ENCODE results near the gene RNPEPL1. TPM values are rescaled to one million over a fixed set of nuclear protein-coding genes. Genes with fewer than 3 reads are reported as not detected.
A peak's percentile ranks its signal among the peaks of the same experiment; 100 is the strongest.

The RNPEPL1 gene
- total RNA-seq, 3 donors from 2014 or later = 76.4 to 119 (median 76.9) TPM

DNA sequence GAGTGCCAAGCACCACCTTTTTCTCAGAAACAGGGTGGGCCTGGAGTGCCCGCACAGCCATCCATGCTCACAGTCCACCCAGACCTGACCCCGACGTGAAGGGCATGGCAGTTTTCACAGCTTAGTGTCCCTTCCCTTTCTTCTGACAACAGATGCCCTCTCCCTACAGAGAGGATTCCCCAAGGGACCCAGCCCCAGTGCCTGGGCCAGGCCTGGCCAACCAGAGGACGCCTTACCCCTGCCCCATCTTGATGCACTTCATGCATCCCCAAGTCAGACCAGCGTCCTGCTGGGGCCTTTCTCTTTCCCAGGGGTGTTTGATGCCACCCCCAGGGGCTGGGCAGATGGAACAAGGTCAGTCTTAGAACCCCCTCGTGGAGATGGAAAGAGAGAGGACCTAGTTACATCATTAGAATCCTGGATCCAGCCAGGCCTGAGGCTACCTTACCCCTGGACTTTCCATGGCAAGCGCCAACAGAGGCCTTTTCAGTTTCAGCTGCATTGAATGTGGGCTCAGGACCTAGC, 14.3 kb upstream of the RNPEPL1 start:
- intact Hi-C loops (cut with DNase I, micrococcal nuclease) = no loop called here
- Histone ChIP-seq H3K4me3 (no peak overlapping the region), H3K36me3 (ENCODE audit: low read depth) (no peaks in the 10 kb centered on the region), H3K4me1 (ENCODE audit: low read depth) (peaks cover 16% of the 10 kb centered on the region), H3K9me3 (no peaks in the 10 kb centered on the region)
- TF ChIP-seq, protein P1, sequence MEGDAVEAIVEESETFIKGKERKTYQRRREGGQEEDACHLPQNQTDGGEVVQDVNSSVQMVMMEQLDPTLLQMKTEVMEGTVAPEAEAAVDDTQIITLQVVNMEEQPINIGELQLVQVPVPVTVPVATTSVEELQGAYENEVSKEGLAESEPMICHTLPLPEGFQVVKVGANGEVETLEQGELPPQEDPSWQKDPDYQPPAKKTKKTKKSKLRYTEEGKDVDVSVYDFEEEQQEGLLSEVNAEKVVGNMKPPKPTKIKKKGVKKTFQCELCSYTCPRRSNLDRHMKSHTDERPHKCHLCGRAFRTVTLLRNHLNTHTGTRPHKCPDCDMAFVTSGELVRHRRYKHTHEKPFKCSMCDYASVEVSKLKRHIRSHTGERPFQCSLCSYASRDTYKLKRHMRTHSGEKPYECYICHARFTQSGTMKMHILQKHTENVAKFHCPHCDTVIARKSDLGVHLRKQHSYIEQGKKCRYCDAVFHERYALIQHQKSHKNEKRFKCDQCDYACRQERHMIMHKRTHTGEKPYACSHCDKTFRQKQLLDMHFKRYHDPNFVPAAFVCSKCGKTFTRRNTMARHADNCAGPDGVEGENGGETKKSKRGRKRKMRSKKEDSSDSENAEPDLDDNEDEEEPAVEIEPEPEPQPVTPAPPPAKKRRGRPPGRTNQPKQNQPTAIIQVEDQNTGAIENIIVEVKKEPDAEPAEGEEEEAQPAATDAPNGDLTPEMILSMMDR (IDR thresholded peaks at IDR 0.05) = no peak
- ATAC-seq (no peak), DNase-seq (no peak)

DNA sequence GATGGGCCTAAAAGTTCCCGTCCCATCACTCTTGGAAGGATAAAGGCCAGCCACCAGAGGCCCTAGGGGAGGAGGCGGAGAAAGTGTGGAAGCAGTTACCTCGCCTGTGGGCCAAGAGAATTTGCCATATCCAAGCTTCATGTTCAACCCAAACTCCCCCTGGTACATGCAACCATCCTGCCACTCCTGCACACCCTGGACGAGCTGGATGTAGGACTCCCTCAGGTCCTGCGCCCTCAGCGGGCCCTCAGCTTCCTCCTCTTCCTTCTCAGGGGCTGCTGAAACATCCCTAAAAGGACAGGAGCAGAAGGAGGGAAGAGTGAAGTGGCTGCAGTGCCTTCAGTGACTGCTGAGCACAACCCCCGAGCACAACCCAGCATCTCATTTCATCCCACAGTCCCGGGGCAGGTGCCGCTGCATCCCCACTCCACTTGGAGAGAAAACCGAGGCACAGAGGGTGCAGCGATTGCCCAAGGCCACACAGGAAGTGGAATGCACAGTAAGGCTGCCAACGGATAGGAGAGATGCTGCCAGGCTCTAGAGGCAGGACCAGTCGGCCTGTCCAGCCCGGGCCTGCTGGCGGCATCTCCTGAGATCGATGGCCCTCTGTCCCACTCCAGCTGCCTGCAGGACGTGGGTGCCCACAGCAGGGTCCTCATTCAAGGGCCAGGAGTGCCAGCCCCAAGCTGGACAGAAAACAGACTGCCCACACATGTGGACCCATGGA, 13.4 kb upstream of the RNPEPL1 start:
- Histone ChIP-seq H3K4me3 (no peak overlapping the region), H3K4me1 (ENCODE audit: low read depth) (peaks cover 25% of the 10 kb centered on the region), H3K9me3 (no peaks in the 10 kb centered on the region), H3K36me3 (ENCODE audit: low read depth) (no peaks in the 10 kb centered on the region)
- DNase-seq (no peak), ATAC-seq (no peak)
- TF ChIP-seq, protein P1 (IDR thresholded peaks at IDR 0.05) = no peak
- intact Hi-C loops (cut with DNase I, micrococcal nuclease) = no loop called here

DNA sequence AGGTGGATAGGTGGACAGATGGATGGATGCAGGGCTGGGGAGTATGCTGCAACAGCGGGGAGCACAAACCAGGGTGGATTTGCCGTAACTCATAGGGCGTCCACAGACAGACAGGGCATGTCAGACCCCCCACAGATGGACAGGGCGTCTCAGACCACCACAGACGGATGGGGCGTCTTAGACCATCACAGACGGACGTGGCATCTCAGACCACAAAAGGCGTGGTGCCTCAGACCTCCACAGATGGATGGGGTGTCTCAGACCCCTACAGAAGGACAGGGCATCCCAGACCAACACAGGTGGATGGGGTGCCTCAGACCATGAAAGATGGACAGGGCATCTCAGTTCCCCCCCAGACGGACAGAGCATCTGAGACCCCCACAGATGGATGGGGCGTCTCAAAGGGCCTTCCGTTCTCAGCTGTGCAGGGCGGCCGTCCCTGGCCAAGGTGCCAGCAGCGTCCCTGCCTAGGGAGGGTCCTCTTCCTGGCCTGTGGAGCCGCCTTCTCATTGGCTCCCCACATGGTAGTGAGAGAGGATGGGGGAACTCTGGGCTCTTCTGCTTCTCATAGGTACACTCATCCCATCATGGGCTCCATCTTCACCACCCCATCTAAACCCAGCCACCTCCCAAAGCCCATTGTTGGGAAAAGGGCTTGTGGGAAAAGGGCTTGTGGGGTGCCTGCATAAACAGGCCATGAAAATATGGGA, 12.6 kb upstream of the RNPEPL1 start:
- ATAC-seq = no peak
- no peaks in the 10 kb centered on the region for H3K9me3 ChIP-seq
- H3K4me1 ChIP-seq (ENCODE audit: low read depth) = peaks cover 27% of the 10 kb centered on the region
- no peaks in the 10 kb centered on the region for H3K36me3 ChIP-seq (ENCODE audit: low read depth)
- TF ChIP-seq, protein P1 (IDR thresholded peaks at IDR 0.05) = no peak
- no peak overlapping the region for H3K4me3 ChIP-seq
- no peak for DNase-seq
- intact Hi-C loops (cut with DNase I, micrococcal nuclease) = no loop called here

DNA sequence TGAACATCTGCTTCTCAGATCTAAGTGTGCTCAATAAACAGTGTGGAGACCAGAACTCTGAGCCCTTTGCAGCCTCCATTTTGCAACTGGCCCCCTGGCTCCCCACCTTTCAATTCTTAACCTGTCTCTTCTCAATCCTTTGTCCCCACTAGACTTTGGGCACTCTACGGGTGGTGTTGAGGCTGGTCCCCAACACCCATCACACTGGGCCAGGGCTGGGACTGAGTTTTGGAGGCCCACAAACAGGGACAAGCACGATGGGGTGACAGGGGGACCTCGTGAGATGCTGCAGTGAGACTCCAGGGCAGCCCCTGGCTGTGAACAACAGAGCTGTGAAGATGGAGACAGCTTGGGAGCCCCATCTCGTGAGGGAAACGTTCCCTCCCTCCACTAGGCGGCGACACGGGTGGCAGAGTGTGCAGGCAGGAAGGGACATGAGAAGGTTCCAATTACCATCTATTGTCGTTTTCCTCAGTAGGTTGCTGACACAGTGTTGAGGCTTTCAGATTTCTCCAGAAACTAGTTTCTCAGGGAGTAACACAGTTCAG, 11.7 kb upstream of the RNPEPL1 start:
- Histone ChIP-seq H3K36me3 (ENCODE audit: low read depth) (no peaks in the 10 kb centered on the region), H3K4me3 (no peak overlapping the region), H3K4me1 (ENCODE audit: low read depth) (peaks cover 31% of the 10 kb centered on the region), H3K9me3 (no peaks in the 10 kb centered on the region)
- TF ChIP-seq, protein P1 (IDR thresholded peaks at IDR 0.05) = no peak
- intact Hi-C loops (cut with DNase I, micrococcal nuclease) = no loop called here
- DNase-seq (peak; percentile 51 to 61 (median 55)), ATAC-seq (no peak)

DNA sequence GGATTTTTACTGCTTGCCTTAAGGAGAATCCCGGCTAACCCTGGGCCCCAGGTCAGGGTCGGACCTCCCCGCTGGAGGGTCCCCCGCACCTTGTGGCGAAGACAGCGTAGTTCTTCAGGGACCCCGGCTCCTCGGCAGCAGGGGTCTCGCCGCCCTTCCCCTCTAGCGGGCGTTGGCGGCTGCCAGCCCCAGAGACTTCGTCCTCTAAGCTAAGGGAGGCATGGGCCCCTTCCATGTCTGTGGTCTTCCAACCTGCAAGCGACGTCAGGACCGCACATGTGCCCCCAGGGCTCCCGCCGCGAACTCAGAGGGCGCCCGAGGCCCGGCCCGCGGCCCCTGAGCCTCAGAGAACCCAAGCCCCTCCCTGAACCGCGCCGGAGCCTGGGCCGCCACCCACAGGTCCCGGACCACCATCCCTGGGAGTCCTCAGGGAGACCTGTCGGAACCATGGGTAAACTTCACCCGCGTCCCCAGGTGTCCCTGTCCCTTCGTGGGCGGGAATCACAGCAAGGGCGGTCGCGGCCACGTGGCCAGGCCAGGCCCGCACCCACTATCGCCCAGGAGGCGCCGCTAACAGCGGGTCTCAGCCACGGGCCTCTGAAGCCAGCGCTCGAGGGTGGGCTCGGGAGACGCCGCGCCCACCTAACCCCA, 11.1 kb upstream of the RNPEPL1 start:
- Histone ChIP-seq H3K9me3 (no peaks in the 10 kb centered on the region), H3K4me3 (no peak overlapping the region), H3K36me3 (ENCODE audit: low read depth) (no peaks in the 10 kb centered on the region), H3K4me1 (ENCODE audit: low read depth) (peaks cover 36% of the 10 kb centered on the region)
- TF ChIP-seq, protein P1 (IDR thresholded peaks at IDR 0.05) = no peak
- peak; percentile 12 to 62 (median 43) for DNase-seq
- intact Hi-C loops (cut with DNase I, micrococcal nuclease) = no loop called here
- no peak for ATAC-seq
